SK-N-SH treated with all-trans-retinoic acid at 6 μM for 48 hours (cell line): Measurements from ENCODE around the gene NUDT21.

Experiments
- ATAC-seq: fragments of 200-7000 bp; cut with Tn5 transposase; 3 replicates; pipeline ENCODE4 v1.9.1; 2020; ENCODE audit warnings: mild to moderate bottlenecking, moderate library complexity
- ARNTL ChIP-seq: fragments of 450-650 bp; formaldehyde crosslinking; IDR thresholded peaks from 2 replicates; pipeline ENCODE4 v1.5.0; 2020; ENCODE audit warnings: low read depth, mild to moderate bottlenecking, moderate library complexity, borderline replicate concordance
- BACH2 ChIP-seq: fragments of 250-450 bp; sonication (Bioruptor Pico); IDR thresholded peaks from 2 replicates; pipeline ENCODE4 v1.9.0; 2021; ENCODE audit warnings: mild to moderate bottlenecking, borderline replicate concordance
- CREB5 ChIP-seq: fragments of 250-450 bp; sonication (Bioruptor Pico); IDR thresholded peaks from 2 replicates; pipeline ENCODE4 v1.5.1; 2020; ENCODE audit warnings: low read depth, mild to moderate bottlenecking, moderate library complexity
- CSDC2 ChIP-seq: fragments of 250-450 bp; sonication (Bioruptor Pico); IDR thresholded peaks from 2 replicates; pipeline ENCODE4 v1.5.0; 2020; ENCODE audit warnings: mild to moderate bottlenecking, moderate library complexity
- ESRRG ChIP-seq: fragments of 250-450 bp; sonication (Bioruptor Pico); IDR thresholded peaks from 2 replicates; pipeline ENCODE4 v1.6.1; 2021; ENCODE audit warnings: mild to moderate bottlenecking
- GLIS3 ChIP-seq: fragments of 250-450 bp; sonication (Bioruptor Pico); IDR thresholded peaks from 2 replicates; pipeline ENCODE4 v1.5.0; 2020; ENCODE audit warnings: mild to moderate bottlenecking, moderate library complexity
- ISL1 ChIP-seq: fragments of 250-450 bp; sonication (Bioruptor Pico); IDR thresholded peaks from 2 replicates; pipeline ENCODE4 v2.1.2; 2022; ENCODE audit warnings: mild to moderate bottlenecking, moderate library complexity
- OSR1 ChIP-seq: fragments of 250-450 bp; sonication (Bioruptor Pico); IDR thresholded peaks from 2 replicates; pipeline ENCODE4 v1.8.0; 2022; ENCODE audit warnings: moderate library complexity, mild to moderate bottlenecking, inconsistent platforms
- POU6F1 ChIP-seq: fragments of 250-450 bp; sonication (Bioruptor Pico); IDR thresholded peaks from 2 replicates; pipeline ENCODE4 v1.8.0; 2021; ENCODE audit warnings: low read depth, mild to moderate bottlenecking, moderate library complexity, borderline replicate concordance
- PPARA ChIP-seq: fragments of 250-450 bp; sonication (Bioruptor Pico); IDR thresholded peaks from 2 replicates; pipeline ENCODE4 v1.5.0; 2020; ENCODE audit warnings: mild to moderate bottlenecking, borderline replicate concordance
- RARB ChIP-seq: fragments of 250-450 bp; sonication (Bioruptor Pico); IDR thresholded peaks from 2 replicates; pipeline ENCODE4 v1.8.0; 2021; ENCODE audit warnings: mild to moderate bottlenecking, moderate library complexity
- SNAI2 ChIP-seq: fragments of 250-450 bp; sonication (Bioruptor Pico); IDR thresholded peaks from 2 replicates; pipeline ENCODE4 v1.5.0; 2020; ENCODE audit warnings: mild to moderate bottlenecking, moderate library complexity
- TCF4 ChIP-seq: fragments of 250-450 bp; sonication (Bioruptor Pico); IDR thresholded peaks from 2 replicates; pipeline ENCODE4 v1.8.0; 2021; ENCODE audit warnings: mild to moderate bottlenecking, moderate library complexity, borderline replicate concordance
- TOX ChIP-seq: fragments of 250-450 bp; sonication (Bioruptor Pico); IDR thresholded peaks from 2 replicates; pipeline ENCODE4 v1.8.0; 2021; ENCODE audit warnings: mild to moderate bottlenecking, moderate library complexity, borderline replicate concordance
- ZC3H10 ChIP-seq: fragments of 250-450 bp; sonication (Bioruptor Pico); IDR thresholded peaks from 2 replicates; pipeline ENCODE4 v1.5.1; 2021; ENCODE audit warnings: mild to moderate bottlenecking, moderate library complexity
- ZFP30 ChIP-seq: fragments of 450-650 bp; formaldehyde crosslinking; IDR thresholded peaks from 2 replicates; pipeline ENCODE4 v1.5.0; 2022; ENCODE audit warnings: mild to moderate bottlenecking, moderate library complexity
- ZNF565 ChIP-seq: fragments of 450-650 bp; formaldehyde crosslinking; conservative IDR thresholded peaks from 2 replicates; pipeline ENCODE4 v1.5.0; 2020; ENCODE audit warnings: low read depth, mild to moderate bottlenecking, moderate library complexity
- ZNF8 ChIP-seq: fragments of 450-650 bp; formaldehyde crosslinking; IDR thresholded peaks from 2 replicates; pipeline ENCODE4 v1.5.0; 2020; ENCODE audit warnings: mild to moderate bottlenecking, moderate library complexity
- TF ChIP-seq, protein P1 (sequence below): fragments of 250-450 bp; sonication (Bioruptor Pico); IDR thresholded peaks from 2 replicates; pipeline ENCODE4 v1.5.1; 2021; ENCODE audit warnings: mild to moderate bottlenecking, moderate library complexity
- TF ChIP-seq, protein P2 (sequence below): fragments of 250-450 bp; sonication (Bioruptor Pico); IDR thresholded peaks from 2 replicates; pipeline ENCODE4 v1.5.0; 2020; ENCODE audit warnings: mild to moderate bottlenecking, moderate library complexity
- TF ChIP-seq, protein P3 (sequence below): fragments of 250-450 bp; sonication (Bioruptor Pico); IDR thresholded peaks from 2 replicates; pipeline ENCODE4 v1.8.0; 2020; ENCODE audit warnings: mild to moderate bottlenecking, moderate library complexity, borderline replicate concordance

Gene NUDT21

DNA sequence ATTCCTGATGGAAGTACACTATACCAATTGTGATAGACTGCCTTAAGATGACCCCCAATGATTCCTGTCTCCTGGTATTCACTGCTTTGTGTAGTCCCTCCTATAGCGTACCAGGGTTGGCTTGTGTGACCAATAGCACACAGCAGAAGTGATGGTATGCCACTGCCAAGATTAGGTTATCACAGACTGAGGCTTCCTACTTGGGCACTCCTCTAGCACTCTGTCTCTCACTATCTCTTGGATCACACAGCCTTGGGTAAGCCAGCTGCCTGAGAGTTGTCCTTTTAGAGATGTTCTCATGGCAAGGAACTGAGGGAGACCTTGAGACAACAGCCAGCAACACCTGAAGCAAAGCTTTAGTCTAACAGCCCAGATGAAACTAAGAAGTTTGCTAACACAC, 13.1 kb downstream of the NUDT21 start:
- no peak for ATAC-seq
- TF ChIP-seq CREB5 (CRISPR knock-in tag) (no peak), ZNF8 (no peak), ESRRG (no peak), ZC3H10 (CRISPR knock-in tag) (no peak), SNAI2 (CRISPR knock-in tag) (no peak), TCF4 (CRISPR knock-in tag) (no peak), CSDC2 (CRISPR knock-in tag) (no peak), POU6F1 (CRISPR knock-in tag) (no peak), ZNF565 (no peak), PPARA (CRISPR knock-in tag) (no peak), ISL1 (no peak), BACH2 (CRISPR knock-in tag) (no peak), OSR1 (CRISPR knock-in tag) (no peak), RARB (CRISPR knock-in tag) (no peak), TOX (CRISPR knock-in tag) (no peak)
- TF ChIP-seq, protein P1, sequence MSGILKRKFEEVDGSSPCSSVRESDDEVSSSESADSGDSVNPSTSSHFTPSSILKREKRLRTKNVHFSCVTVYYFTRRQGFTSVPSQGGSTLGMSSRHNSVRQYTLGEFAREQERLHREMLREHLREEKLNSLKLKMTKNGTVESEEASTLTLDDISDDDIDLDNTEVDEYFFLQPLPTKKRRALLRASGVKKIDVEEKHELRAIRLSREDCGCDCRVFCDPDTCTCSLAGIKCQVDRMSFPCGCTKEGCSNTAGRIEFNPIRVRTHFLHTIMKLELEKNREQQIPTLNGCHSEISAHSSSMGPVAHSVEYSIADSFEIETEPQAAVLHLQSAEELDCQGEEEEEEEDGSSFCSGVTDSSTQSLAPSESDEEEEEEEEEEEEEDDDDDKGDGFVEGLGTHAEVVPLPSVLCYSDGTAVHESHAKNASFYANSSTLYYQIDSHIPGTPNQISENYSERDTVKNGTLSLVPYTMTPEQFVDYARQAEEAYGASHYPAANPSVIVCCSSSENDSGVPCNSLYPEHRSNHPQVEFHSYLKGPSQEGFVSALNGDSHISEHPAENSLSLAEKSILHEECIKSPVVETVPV (CRISPR knock-in tag) = no peak
- TF ChIP-seq, protein P2, sequence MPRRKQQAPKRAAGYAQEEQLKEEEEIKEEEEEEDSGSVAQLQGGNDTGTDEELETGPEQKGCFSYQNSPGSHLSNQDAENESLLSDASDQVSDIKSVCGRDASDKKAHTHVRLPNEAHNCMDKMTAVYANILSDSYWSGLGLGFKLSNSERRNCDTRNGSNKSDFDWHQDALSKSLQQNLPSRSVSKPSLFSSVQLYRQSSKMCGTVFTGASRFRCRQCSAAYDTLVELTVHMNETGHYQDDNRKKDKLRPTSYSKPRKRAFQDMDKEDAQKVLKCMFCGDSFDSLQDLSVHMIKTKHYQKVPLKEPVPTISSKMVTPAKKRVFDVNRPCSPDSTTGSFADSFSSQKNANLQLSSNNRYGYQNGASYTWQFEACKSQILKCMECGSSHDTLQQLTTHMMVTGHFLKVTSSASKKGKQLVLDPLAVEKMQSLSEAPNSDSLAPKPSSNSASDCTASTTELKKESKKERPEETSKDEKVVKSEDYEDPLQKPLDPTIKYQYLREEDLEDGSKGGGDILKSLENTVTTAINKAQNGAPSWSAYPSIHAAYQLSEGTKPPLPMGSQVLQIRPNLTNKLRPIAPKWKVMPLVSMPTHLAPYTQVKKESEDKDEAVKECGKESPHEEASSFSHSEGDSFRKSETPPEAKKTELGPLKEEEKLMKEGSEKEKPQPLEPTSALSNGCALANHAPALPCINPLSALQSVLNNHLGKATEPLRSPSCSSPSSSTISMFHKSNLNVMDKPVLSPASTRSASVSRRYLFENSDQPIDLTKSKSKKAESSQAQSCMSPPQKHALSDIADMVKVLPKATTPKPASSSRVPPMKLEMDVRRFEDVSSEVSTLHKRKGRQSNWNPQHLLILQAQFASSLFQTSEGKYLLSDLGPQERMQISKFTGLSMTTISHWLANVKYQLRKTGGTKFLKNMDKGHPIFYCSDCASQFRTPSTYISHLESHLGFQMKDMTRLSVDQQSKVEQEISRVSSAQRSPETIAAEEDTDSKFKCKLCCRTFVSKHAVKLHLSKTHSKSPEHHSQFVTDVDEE (CRISPR knock-in tag) = no peak
- TF ChIP-seq, protein P3, sequence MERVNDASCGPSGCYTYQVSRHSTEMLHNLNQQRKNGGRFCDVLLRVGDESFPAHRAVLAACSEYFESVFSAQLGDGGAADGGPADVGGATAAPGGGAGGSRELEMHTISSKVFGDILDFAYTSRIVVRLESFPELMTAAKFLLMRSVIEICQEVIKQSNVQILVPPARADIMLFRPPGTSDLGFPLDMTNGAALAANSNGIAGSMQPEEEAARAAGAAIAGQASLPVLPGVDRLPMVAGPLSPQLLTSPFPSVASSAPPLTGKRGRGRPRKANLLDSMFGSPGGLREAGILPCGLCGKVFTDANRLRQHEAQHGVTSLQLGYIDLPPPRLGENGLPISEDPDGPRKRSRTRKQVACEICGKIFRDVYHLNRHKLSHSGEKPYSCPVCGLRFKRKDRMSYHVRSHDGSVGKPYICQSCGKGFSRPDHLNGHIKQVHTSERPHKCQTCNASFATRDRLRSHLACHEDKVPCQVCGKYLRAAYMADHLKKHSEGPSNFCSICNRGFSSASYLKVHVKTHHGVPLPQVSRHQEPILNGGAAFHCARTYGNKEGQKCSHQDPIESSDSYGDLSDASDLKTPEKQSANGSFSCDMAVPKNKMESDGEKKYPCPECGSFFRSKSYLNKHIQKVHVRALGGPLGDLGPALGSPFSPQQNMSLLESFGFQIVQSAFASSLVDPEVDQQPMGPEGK (CRISPR knock-in tag) = no peak

- ATAC-seq = no peak
These were observed 14.9 kb downstream of the NUDT21 start for GRCh38 chr16:56436258-56436657.

More at GRCh38 chr16:56436258-56436657, 14.9 kb downstream of the NUDT21 start:
- TF ChIP-seq OSR1 (CRISPR knock-in tag) (no peak), POU6F1 (CRISPR knock-in tag) (no peak), ZFP30 (CRISPR knock-in tag) (no peak), SNAI2 (CRISPR knock-in tag) (no peak), ARNTL (CRISPR knock-in tag) (no peak), GLIS3 (CRISPR knock-in tag) (no peak), ISL1 (no peak)
- TF ChIP-seq, protein P1 (CRISPR knock-in tag) = no peak
- TF ChIP-seq, protein P3 (CRISPR knock-in tag) = no peak
